Panc1 (cell line): ENCODE results near the gene SKI. TPM values are rescaled to one million over a fixed set of nuclear protein-coding genes. Genes with fewer than 3 reads are reported as not detected.

Experiments used
- ATAC-seq: fragments of 200-7000 bp; cut with Tn5 transposase; 2 replicates; pipeline ENCODE4 v1.9.1; 2020; ENCODE audit warnings: mild to moderate bottlenecking, moderate library complexity
- BruUV-seq: library from RNA; stranded (reverse); fragments of 400-500 nt; replicated peaks from 2 replicates; lab custom pipeline; 2021; lab: Mats Ljungman, UMichigan
- CTCF ChIA-PET: fragments of 300-600 bp; sonication (Branson Sonifier 250); formaldehyde crosslinking; loops from one replicate; lab custom pipeline; 2022; ENCODE audit warnings: antibody characterized with exemption; lab: Charles Lee
- POLR2A ChIA-PET: fragments of 300-600 bp; sonication (Branson Sonifier 250); formaldehyde crosslinking; loops from one replicate; lab custom pipeline; 2022; ENCODE audit warnings: antibody characterized with exemption; lab: Charles Lee
- DNase-seq: peaks from one replicate; pipeline ENCODE4 v3.0.0-alpha.2; 2010; ENCODE audit warnings: low read depth, low spot score
- H3K27ac ChIP-seq: 2 replicates; pipeline ENCODE4 v1.5.1; 2011; ENCODE audit warnings: mild to moderate bottlenecking, low read length, inconsistent platforms
- H3K27me3 ChIP-seq: fragments of 200-500 bp; sonication (Bioruptor generic); 2 replicates; pipeline ENCODE4 v1.6.0; 2014; ENCODE audit warnings: low read length, inconsistent platforms; ENCODE audit not compliant: control insufficient read depth, insufficient read depth
- H3K36me3 ChIP-seq: fragments of 200-500 bp; sonication (Bioruptor generic); 2 replicates; pipeline ENCODE4 v1.5.1; 2014; ENCODE audit warnings: inconsistent platforms, mild to moderate bottlenecking, low read length, moderate library complexity; ENCODE audit not compliant: control insufficient read depth, insufficient read depth
- H3K4me1 ChIP-seq: 2 replicates; pipeline ENCODE4 v1.5.1; 2011; ENCODE audit warnings: inconsistent platforms, mild to moderate bottlenecking, low read length, moderate library complexity; ENCODE audit not compliant: control insufficient read depth, insufficient read depth
- H3K4me3 ChIP-seq, 2 experiments: 2 replicates each; pipeline ENCODE4 v1.5.1; 2011 to 2012; ENCODE audit warnings: low read depth in 2 of 2, low read length in 2 of 2, mild to moderate bottlenecking in 2 of 2, inconsistent platforms in 1 of 2, moderate library complexity in 1 of 2
- H3K9me3 ChIP-seq: fragments of 200-500 bp; sonication (Bioruptor generic); 2 replicates; pipeline ENCODE4 v1.5.1; 2014; ENCODE audit warnings: low read depth, mild to moderate bottlenecking, inconsistent platforms, low read length, moderate library complexity; ENCODE audit not compliant: control insufficient read depth, insufficient read depth
- CTCF ChIP-seq: fragments of 450-650 bp; IDR thresholded peaks from 2 replicates; pipeline ENCODE4 v1.5.1; 2017; ENCODE audit warnings: mild to moderate bottlenecking
- POLR2AphosphoS5 ChIP-seq: IDR thresholded peaks from 2 replicates; pipeline ENCODE4 v1.6.1; 2012; ENCODE audit warnings: mild to moderate bottlenecking, low read depth, low read length, moderate library complexity
- REST ChIP-seq, 2 experiments: IDR thresholded peaks; 2 replicates each; pipeline ENCODE4 v1.6.1; 2011 to 2012; ENCODE audit warnings: low read depth in 2 of 2, control low read depth in 1 of 2, low read length in 1 of 2, mild to moderate bottlenecking in 1 of 2, moderate library complexity in 1 of 2; ENCODE audit not compliant: insufficient read depth in 1 of 2
- SIN3A ChIP-seq: IDR thresholded peaks from 2 replicates; pipeline ENCODE4 v1.6.1; 2012; ENCODE audit warnings: low read depth, mild to moderate bottlenecking, low read length, moderate library complexity, borderline replicate concordance; ENCODE audit not compliant: insufficient read depth
- TCF7L2 ChIP-seq: IDR thresholded peaks from 2 replicates; pipeline ENCODE4 v1.6.1; 2011; ENCODE audit warnings: mild to moderate bottlenecking, low read depth, low read length, inconsistent platforms
- in situ Hi-C: cut with HindIII; loops from 2 replicates; pipeline ENCODE4 v1.10.0; 2016; ENCODE audit warnings: low sequenced_read_pairs, low pct_unique_long_range_greater_than_20kb
- intact Hi-C: fragments of 100-400 bp; cut with micrococcal nuclease; formaldehyde crosslinking; loops from one replicate; pipeline ENCODE4 v1.10.0; 2022; ENCODE audit not compliant: unreplicated experiment
- total RNA-seq: library from RNA; stranded (reverse); gene quantifications from one replicate; pipeline ENCODE4 v1.2.1, GENCODE V29; 2021; ENCODE audit not compliant: unreplicated experiment

Gene SKI
- total RNA-seq, 1 experiment from 2014 or later = 63.2 TPM

DNA sequence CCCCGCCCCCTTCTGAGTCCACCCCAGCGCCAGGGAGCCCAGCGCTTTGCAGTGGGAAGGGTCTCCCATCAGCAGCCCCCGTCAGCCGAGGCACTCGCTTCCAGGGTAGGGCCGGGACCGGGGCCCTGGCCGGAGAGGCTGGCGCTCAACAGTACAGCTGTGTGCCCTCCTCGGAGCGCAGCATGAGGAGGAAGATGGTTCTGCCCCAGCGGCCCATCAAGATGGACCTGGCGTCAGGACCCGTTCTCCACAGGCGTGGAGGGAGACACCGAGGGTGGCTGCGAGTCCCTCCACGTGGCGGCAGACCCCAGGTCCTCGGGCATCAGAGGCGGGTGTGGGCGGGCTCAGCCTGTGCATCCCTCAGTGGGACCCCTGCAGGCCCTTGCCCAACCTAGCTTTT is 109.0 kb downstream of the SKI start:
- CTCF ChIA-PET = no interaction called here

DNA sequence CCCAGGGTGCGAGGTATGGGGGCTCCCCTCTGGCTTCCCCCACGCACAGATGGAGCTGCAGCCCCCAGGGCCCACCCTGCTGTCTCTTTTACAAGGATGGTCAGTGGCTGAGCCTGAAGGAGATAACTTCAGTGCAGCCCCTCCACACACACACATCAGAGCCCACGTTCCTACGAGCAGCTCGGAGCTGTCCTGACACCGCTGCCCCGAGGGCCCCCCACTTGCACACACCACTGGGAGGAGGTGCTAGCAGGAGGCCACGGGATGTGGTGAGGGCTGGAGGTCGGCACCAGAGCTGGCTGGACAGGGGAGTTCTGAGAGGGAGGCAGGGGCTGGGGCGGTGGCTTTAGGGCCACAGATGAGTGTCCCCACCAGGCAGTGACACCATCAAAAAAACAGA is 109.4 kb downstream of the SKI start:
- in situ Hi-C loops = no loop called here
- CTCF ChIA-PET = no interaction called here

More for the DNA sequence above, 109.0 kb downstream of the SKI start:
- Histone ChIP-seq H3K4me1 (no peaks in the 10 kb centered on the region), H3K36me3 (no peaks in the 10 kb centered on the region), H3K27me3 (no peaks in the 10 kb centered on the region), H3K4me3 (no peak overlapping the region), H3K9me3 (no peaks in the 10 kb centered on the region), H3K27ac (no peak overlapping the region)
- TF ChIP-seq REST (IDR thresholded peaks at IDR 0.05; ENCODE audit: insufficient read depth in 1 of 2, low read depth in 2 of 2, low read length in 1 of 2) = no peak
- TF ChIP-seq POLR2AphosphoS5 = no peak
- TF ChIP-seq SIN3A = no peak
- TF ChIP-seq CTCF = no peak
- TF ChIP-seq TCF7L2 = no peak
- in situ Hi-C loops = no loop called here
- intact Hi-C loops = no loop called here
- BruUV-seq = no TSS peak
- POLR2A ChIA-PET = no interaction called here
- no peak for ATAC-seq
- DNase-seq = no peak

More for the DNA sequence above, 109.4 kb downstream of the SKI start:
- H3K9me3 ChIP-seq = no peaks in the 10 kb centered on the region
- no peak overlapping the region for H3K4me3 ChIP-seq
- TF ChIP-seq TCF7L2 = no peak
- TF ChIP-seq POLR2AphosphoS5 = no peak
- TF ChIP-seq SIN3A = no peak
- TF ChIP-seq CTCF = no peak
- TF ChIP-seq REST (IDR thresholded peaks at IDR 0.05; ENCODE audit: insufficient read depth in 1 of 2, low read depth in 2 of 2, low read length in 1 of 2) = no peak
- POLR2A ChIA-PET = no interaction called here
- DNase-seq (no peak), ATAC-seq (no peak)
- no TSS peak for BruUV-seq
- no peaks in the 10 kb centered on the region for H3K36me3 ChIP-seq
- no peaks in the 10 kb centered on the region for H3K27me3 ChIP-seq
- H3K4me1 ChIP-seq = no peaks in the 10 kb centered on the region
- intact Hi-C loops = no loop called here
- no peak overlapping the region for H3K27ac ChIP-seq
